ENCODE measurements around the gene PTCRA.

GRCh38 chr6:42889815-42890214, 26.0 kb upstream of the PTCRA start:
- TF ChIP-seq REST (IDR thresholded peaks at IDR 0.05; ENCODE audit: insufficient read depth in 1 of 2, low read depth in 2 of 2, low read length in 1 of 2) = no peak
- no peak for TF ChIP-seq CTCF (IDR thresholded peaks at IDR 0.05)
- no peak for TF ChIP-seq POLR2AphosphoS5 (IDR thresholded peaks at IDR 0.05; ENCODE audit: low read depth, low read length)
- no peak for TF ChIP-seq SIN3A (IDR thresholded peaks at IDR 0.05; ENCODE audit: borderline replicate concordance, insufficient read depth, low read depth, low read length)
- TF ChIP-seq TCF7L2 (IDR thresholded peaks at IDR 0.05; ENCODE audit: low read depth, low read length) = no peak
